Measurements from ENCODE around the gene PRKCE.

DNA sequence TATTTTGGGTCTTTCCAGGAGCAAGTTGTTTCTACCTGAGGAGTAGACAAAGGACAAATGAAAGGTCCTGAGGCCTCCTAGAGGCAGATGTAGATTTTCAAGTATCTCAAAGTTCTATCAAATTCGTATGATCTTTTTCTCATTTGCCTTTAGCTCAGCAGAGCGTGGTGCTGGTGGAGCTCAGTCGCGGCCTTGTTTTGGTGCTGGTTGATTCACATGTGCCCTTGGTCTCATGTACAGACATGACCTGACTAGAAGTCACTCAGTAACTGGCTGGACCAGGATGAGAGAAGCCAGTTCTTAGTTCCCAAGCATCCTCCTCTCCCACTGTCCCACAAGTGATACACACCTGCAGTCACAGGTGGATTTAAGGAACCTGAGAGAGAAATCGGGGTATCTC is 264.0 kb downstream of the PRKCE start:
- TF ChIP-seq EZH2 (IDR thresholded peaks at IDR 0.05), result no peak
- no peak for TF ChIP-seq FOXP2 (optimal IDR thresholded peaks at IDR 0.05; ENCODE audit: control extremely low read depth, extremely low read length, insufficient read depth)
- TF ChIP-seq POLR2AphosphoS5 (IDR thresholded peaks at IDR 0.05; ENCODE audit: borderline replicate concordance, low read depth, low read length), result no peak
